ENCODE results near the gene CD99L2.

DNA sequence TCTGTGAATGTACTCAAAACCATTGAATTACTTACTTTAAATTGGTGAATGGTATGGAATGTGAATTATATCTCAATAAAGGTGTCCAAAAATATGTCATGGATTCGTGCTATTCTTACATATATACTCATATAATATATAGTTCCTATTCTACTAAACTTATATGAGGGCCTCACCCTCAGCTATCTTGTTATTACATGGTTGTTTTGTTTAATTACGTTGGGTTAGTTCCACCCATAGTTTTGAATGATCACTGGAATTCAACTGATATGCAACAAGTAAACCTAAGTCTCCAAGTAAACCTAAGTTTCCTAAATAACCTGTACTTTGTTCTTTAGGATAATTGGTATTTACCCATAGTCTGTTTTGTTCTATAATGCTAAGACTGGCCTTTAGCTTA is 30.6 kb upstream of the CD99L2 start:
- TF ChIP-seq EZH2 (IDR thresholded peaks at IDR 0.05; ENCODE audit: borderline replicate concordance, low read depth, low read length, poor library complexity, severe bottlenecking): no peak
- TF ChIP-seq, protein P1, sequence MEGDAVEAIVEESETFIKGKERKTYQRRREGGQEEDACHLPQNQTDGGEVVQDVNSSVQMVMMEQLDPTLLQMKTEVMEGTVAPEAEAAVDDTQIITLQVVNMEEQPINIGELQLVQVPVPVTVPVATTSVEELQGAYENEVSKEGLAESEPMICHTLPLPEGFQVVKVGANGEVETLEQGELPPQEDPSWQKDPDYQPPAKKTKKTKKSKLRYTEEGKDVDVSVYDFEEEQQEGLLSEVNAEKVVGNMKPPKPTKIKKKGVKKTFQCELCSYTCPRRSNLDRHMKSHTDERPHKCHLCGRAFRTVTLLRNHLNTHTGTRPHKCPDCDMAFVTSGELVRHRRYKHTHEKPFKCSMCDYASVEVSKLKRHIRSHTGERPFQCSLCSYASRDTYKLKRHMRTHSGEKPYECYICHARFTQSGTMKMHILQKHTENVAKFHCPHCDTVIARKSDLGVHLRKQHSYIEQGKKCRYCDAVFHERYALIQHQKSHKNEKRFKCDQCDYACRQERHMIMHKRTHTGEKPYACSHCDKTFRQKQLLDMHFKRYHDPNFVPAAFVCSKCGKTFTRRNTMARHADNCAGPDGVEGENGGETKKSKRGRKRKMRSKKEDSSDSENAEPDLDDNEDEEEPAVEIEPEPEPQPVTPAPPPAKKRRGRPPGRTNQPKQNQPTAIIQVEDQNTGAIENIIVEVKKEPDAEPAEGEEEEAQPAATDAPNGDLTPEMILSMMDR (conservative IDR thresholded peaks at IDR 0.05; ENCODE audit: low read depth, low read length): no peak

Measured in A673 (cell line).